Stimulated activated CD4-positive, alpha-beta T cell treated with anti-CD3 and anti-CD28 coated beads, Interleukin-2, amount 100 ng/mL, for 4 hours (primary cell): ENCODE data around the gene OPTN.
"Not testable (repeated sequence)": the region's sequence is repeated elsewhere in the genome, so short reads cannot be mapped to it uniquely, and the experiment has no call there.

Experiments used
- DNase-seq: peaks from one replicate; pipeline ENCODE4 v3.0.0-alpha.2; 2020; ENCODE audit warnings: low read depth

OPTN gene

DNA sequence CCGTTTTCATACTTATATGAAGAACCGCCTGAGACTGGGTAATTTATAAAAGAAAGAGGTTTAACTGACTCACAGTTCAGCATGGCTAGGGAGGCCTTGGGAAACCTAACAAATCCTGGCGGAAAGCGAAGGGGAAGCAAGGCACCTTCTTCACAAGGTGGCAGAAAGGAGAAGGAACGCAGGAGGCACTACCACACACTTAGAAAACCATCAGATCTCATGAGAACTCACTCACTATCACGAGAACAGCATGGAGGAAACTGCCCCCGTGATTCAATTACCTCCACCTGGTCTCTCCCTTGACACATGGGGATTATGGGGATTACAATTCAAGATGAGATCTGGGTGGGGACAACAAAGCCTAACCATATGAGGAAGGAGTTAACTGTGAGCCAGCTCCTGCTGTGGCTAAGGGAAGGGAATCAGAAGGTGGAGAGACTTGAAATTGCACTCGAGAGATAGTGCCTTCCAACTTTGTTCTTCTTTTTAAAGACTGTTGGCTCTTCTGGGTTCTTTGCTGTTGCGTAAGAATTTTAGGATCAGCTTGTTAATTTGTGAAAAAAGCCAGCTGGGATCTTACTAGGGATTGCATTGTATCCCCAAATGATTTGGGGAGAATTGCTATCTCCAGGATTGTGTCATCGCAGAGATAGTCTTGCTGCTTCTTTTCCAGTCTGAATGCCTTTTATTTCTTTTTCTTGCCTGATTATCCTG, 21.0 kb downstream of the OPTN start:
- DNase-seq, result no peak

DNA sequence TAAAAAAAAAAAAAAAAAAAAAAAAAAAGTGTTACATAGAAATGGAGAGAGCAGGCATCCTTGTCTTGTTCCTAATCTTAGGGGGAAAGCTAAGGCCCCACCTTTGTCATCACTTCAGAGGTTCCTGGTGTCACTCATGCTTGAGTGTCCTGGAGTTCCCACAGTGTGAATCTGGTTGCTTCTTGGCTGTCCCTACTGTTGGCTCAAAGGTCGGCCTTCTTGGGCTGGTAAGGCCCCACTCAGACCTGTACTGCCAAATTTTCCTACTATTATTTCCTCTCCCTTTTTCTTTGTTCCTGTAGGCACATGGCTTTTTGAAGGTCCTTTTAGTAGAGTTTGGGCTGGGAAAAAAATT, 21.5 kb downstream of the OPTN start:
- no peak for DNase-seq

- DNase-seq, result no peak
Measured at GRCh38 chr10:13136651-13137050, 36.7 kb downstream of the OPTN start.

- no peak for DNase-seq
Measured at GRCh38 chr10:13139150-13139549, 39.2 kb downstream of the OPTN start.

- no peak for DNase-seq
Measured at GRCh38 chr10:13139676-13140075, 39.7 kb downstream of the OPTN start.

GRCh38 chr10:13140627-13141190, 40.7 kb downstream of the OPTN start:
- DNase-seq, result no peak

GRCh38 chr10:13143766-13144165, 43.8 kb downstream of the OPTN start:
- DNase-seq, result no peak

DNA sequence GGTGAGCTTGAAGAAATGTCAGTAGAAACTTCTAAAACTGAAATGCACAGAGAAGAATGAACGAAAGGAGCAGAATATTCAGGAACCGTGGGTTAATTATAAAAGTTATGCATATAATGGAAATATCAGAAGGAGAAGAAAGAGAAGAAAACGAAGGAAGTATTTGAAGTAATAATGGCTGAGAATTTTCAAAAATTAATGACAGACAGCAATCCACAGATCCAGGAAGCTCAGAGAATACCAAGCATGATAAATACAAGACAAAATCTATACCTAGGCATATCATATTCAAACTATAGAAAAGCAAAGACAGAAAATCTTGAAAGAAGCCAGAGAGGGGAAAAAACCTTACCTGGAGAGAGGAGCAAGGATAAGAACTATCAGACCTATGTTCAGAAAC, 44.9 kb downstream of the OPTN start:
- DNase-seq, result no peak

DNA sequence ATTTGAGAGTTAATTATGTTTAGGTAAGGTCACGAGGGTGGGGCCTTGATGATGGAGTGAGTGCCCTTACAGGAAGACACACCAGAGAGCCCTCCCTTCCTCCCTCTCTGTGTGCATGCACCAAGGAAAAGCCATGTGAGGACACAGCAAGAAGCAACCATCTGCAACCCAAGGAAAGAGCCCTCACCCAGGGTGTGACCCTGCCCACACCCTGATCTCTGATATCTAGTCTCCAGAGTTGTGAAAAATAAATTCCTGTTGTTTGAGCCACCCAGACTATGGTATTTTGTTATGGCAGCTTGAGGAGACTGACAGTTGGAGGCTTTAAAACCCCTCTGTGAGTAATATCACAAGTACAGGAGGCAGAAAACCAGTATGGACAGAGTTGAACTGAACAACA, 46.4 kb downstream of the OPTN start:
- DNase-seq, result no peak

GRCh38 chr10:13147161-13147560, 47.2 kb downstream of the OPTN start:
- DNase-seq, result no peak

- no peak for DNase-seq
Measured at GRCh38 chr10:13152296-13152695, 52.3 kb downstream of the OPTN start.

DNA sequence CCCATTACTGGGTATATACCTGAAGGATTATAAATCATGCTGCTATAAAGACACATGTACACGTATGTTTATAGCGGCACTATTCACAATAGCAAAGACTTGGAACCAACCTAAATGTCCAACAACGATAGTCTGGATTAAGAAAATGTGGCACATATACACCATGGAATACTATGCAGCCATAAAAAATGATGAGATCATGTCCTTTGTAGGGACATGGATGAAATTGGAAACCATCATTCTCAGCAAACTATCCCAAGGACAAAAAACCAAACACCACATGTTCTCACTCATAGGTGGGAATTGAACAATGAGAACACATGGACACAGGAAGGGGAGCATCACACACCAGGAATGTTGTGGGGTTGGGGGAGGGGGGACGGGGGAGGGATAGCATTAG, 55.9 kb downstream of the OPTN start:
- not testable (repeated sequence) for DNase-seq

DNA sequence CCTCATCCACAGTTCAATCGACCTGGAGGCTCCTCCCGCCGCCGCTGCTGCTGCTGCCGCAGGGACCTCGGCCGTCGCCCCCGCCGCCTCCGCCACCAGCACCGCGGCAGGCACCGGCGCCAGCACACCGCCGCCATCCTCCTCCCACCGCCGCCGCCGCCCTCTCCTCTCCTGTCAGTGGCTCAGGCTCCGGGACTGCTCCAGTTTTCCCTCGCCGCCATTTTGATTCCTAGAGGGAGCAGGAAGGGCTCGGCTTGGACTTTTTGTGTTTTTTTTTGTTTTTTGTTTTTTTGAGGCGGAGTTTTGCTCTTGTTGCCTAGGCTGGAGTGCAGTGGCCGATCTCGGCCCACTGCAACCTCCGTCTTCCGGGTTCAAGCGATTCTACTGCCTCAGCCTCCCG, 58.4 kb downstream of the OPTN start:
- DNase-seq, result no peak

DNA sequence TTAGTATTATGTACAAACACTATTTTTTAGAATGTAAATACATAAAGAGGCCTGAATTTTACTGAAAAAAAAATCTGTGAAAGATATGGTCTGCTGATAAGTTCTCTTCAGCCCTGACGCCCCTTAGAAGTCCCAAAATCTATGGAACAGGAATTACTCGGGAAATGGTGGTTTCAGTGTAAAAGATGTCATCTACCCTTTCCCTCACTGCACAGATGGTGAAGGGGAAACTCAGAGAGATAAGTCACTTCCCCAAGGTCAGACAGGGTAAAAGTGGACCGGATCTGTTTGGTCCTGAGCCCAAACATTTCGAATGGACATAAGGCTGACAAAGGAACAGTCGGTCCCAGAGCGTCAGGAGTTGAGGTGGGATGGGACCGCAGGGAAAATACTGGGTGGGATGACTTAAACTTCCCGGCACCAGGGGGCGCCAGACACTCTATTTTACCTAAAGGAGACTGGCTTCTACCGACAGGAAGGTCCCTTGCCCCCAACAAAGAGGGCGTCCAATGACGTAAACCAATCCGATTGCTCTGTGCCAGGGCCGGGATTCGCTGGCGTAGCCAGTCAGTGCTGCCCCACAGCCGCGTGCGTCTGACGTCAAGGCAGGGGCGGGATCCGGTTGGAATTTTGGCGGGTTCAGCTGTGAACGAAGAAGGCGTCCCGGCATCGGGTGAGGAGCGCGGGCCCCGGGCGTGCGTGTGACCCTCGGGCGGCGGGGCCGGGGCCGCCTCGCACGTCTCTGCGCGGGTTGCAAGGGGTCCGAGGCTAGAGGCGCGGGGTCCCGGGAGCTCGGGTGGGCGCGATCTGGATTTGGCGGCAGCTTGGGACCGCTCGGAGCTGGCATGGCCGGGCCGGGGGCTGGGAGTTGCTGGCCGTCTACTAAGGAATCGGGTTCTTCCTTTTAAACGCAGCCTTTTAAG, 61.2 kb downstream of the OPTN start, which contains the start of gene MCM10:
TSS of gene MCM10 (plus strand) at position 625 of the 923 bp plus-strand sequence. CDS start 2,645 bp downstream, outside the sequence.
- DNase-seq, result peak; percentile 96

GRCh38 chr10:13161857-13162271, 61.9 kb downstream of the OPTN start:
- no peak for DNase-seq

DNA sequence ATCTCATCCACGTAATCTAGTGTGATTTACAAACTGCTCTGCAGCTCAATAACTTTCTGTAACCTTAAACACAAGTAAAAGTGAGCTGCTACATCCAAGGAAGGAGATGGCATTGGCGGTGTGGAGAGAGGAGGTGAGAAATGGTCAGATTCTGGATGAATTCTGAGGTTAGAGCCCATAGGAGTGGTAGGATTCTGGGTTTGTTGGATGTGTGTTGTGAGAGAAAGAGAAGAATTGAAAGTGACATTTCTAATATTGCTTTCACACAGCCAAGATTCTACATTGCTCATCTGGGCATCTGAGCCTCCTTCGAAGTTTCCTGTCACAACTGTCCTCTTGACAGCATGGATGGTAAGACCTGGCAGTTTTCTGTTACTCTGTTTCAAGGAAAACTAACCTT, 63.9 kb downstream of the OPTN start:
- no peak for DNase-seq

DNA sequence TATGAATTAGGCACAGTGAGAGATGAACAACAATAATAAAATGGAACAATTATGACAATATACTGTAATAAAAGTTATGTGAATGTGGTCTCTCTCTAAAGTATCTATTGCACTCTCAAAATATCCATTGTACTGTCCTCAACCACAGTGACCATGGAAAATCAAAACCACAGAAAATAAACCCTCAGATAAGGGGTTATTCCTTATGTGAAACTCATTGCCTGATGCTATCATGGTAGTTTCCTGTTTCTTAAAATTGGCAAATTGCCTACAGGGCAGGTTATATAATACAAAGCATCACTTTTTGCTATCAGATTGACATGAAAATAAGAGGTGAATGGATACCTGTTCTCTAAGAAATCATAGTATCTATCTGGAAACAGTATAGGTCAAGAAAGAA, 65.2 kb downstream of the OPTN start:
- DNase-seq, result no peak

- no peak for DNase-seq
Measured at GRCh38 chr10:13167568-13167967, 67.6 kb downstream of the OPTN start.

DNA sequence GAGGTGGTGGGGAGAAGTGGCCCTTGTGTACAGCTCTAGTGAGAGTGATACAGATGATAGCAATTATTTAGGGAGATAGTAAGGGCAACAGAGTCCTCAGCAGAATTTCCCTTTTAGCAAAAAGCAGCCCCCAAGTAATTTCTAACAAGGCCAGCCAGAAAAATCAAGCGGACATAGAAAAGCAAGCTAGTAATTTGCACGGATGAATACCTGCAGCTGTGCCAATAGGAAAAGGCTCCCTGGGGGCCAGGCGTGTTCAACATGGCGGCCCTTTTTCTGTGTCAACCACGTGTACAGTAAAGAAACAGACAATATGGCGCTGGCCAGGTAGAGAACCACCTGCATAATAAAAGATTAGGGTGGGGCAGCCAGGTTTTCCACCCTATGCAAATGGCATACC, 68.8 kb downstream of the OPTN start:
- no peak for DNase-seq

DNA sequence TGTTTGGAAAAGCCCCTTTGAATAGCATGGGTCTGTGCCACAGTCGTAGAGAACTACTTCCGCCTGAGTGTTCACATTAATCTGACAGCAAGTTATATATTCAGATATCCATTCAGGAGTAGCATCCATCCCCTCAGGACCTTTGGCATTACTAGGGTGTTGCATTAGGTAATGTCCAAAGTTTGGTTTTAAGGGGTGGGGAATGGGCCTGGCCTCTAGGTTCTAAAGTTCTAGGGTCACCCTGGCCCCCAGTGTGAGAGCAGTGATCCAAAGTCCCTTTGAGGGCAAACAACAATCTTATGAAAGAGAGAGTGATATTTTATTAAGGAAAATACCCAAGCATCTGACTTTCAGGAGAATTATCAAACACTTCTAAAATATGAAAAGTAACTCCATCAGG, 73.7 kb downstream of the OPTN start:
- DNase-seq, result no peak

DNA sequence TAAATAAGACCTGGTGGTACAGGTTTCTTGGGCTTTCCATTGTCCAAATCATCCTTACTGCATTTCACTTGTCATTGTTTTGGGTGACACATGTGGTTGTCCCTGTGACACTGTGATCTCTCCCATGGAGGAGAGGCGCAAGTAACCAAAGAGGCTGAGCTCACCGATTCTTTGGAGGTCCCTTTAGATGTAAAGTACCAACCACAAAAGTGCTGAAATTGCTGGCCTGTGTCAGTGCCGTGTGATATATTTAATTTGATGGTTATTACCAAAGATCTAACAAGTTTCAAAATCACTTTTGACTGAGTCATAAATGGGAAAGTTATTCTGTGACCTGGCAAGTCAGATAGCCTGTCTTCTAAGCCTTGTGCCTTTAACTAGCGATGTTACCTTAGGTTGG, 80.8 kb downstream of the OPTN start:
- DNase-seq, result no peak

DNA sequence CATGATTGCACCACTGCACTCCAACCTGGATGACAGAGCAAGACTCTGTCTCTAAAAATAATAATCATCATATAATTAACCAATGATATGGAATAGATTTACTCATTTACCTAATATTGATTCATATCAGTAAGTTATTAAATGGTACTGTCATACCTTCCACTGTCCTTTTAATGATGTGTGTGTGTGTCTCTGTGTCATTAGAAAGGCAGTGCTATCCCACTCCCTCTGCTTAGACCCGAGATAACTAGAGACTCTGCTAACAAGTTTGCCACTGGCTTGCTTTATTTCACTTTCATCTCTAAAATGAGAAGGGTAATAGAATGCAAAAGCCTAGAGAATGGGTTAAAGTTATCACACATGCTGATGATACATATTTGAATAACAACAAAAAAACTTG, 82.5 kb downstream of the OPTN start:
- DNase-seq, result no peak

GRCh38 chr10:13183625-13184024, 83.7 kb downstream of the OPTN start:
- DNase-seq, result no peak
